A549 (cell line): ENCODE results near the gene TBC1D10A. TPM values are rescaled to one million over a fixed set of nuclear protein-coding genes. Genes with fewer than 3 reads are reported as not detected.

Source experiments
- ATAC-seq, 2 experiments: fragments of 200-7000 bp in 1 of 2; fragments of >200 bp in 1 of 2; cut with Nextera tagmentation in 1 of 2; cut with Tn5 transposase in 1 of 2; 3 replicates each; pipeline versions ENCODE4 v1.8.0 to v1.9.1; 2018 to 2020; ENCODE audit warnings: mild to moderate bottlenecking in 1 of 2, moderate library complexity in 1 of 2
- CTCF ChIA-PET: fragments of 300-600 bp; sonication (Branson Sonifier 250); formaldehyde crosslinking; extraction: SDS; loops from one replicate; lab custom pipeline; 2021; ENCODE audit warnings: antibody characterized with exemption, inconsistent platforms; lab: Yijun Ruan, JAX
- POLR2A ChIA-PET: fragments of 350-600 bp; formaldehyde crosslinking; extraction: SDS; loops from one replicate; lab custom pipeline; 2021; ENCODE audit warnings: antibody characterized with exemption, inconsistent platforms; lab: Yijun Ruan, JAX
- DNase-seq, 2 experiments: peaks; one replicate each; pipeline versions ENCODE4 v3.0.0 to v3.0.0-alpha.2; 2011 to 2016; ENCODE audit warnings: low read depth in 1 of 2, low spot score in 1 of 2
- FAIRE-seq: peaks from 2 replicates; lab custom pipeline; 2011; peaks lifted over from hg19 to GRCh38; lab: Jason Lieb, UNC
- H3K27ac ChIP-seq, 2 experiments: fragments of >200 bp; sonication (Bioruptor Twin); formaldehyde crosslinking; 3 replicates each; pipeline ENCODE4 v1.5.1; 2016 to 2017
- H3K4me1 ChIP-seq: fragments of >200 bp; sonication (Bioruptor Twin); formaldehyde crosslinking; 3 replicates; pipeline ENCODE4 v1.6.1; 2016
- H3K4me2 ChIP-seq: fragments of >200 bp; sonication (Bioruptor Twin); formaldehyde crosslinking; 3 replicates; pipeline ENCODE4 v1.6.1; 2016
- H3K4me3 ChIP-seq: fragments of >200 bp; sonication (Bioruptor Twin); formaldehyde crosslinking; 3 replicates; pipeline ENCODE4 v1.5.1; 2016
- H3K9me3 ChIP-seq: fragments of >200 bp; sonication (Bioruptor Twin); formaldehyde crosslinking; 3 replicates; pipeline ENCODE4 v1.6.1; 2016
- CBX2 ChIP-seq: fragments of 200-600 bp; sonication (generic); IDR thresholded peaks from 2 replicates; pipeline ENCODE4 v1.6.1; 2016; ENCODE audit warnings: low read depth, mild to moderate bottlenecking, borderline replicate concordance
- CEBPB ChIP-seq, 2 experiments: fragments of >200 bp in 1 of 2; sonication (Bioruptor Twin) in 1 of 2; formaldehyde crosslinking in 1 of 2; IDR thresholded peaks; 2 replicates each; pipeline ENCODE4 v1.6.1; 2012 to 2016
- CHD2 ChIP-seq: fragments of 150-350 bp; IDR thresholded peaks from 2 replicates; pipeline ENCODE4 v1.6.1; 2014; ENCODE audit warnings: low read length; ENCODE audit not compliant: partially characterized antibody
- EHMT2 ChIP-seq: fragments of 200-600 bp; sonication (generic); IDR thresholded peaks from 2 replicates; pipeline ENCODE4 v1.6.1; 2016; ENCODE audit warnings: antibody characterized with exemption, low read depth, mild to moderate bottlenecking, moderate library complexity
- FOSB ChIP-seq: fragments of 250-450 bp; sonication (Bioruptor Pico); IDR thresholded peaks from 2 replicates; pipeline ENCODE4 v1.5.0; 2020; ENCODE audit warnings: mild to moderate bottlenecking, moderate library complexity
- HEYL ChIP-seq: fragments of 250-450 bp; sonication (Bioruptor Pico); IDR thresholded peaks from 2 replicates; pipeline ENCODE4 v1.8.0; 2021; ENCODE audit warnings: mild to moderate bottlenecking, moderate library complexity
- HOXA7 ChIP-seq: fragments of 250-450 bp; sonication (Bioruptor Pico); IDR thresholded peaks from 2 replicates; pipeline ENCODE4 v1.5.0; 2020; ENCODE audit warnings: mild to moderate bottlenecking, moderate library complexity
- KDM1A ChIP-seq: fragments of 200-600 bp; sonication (generic); IDR thresholded peaks from 2 replicates; pipeline ENCODE4 v1.6.1; 2016; ENCODE audit warnings: low read depth, mild to moderate bottlenecking
- MYC ChIP-seq: IDR thresholded peaks from 2 replicates; pipeline ENCODE4 v1.6.1; 2012; ENCODE audit warnings: mild to moderate bottlenecking, inconsistent platforms, low read length, improper control_type of control experiment, borderline replicate concordance
- NFE2L2 ChIP-seq: fragments of 150-350 bp; conservative IDR thresholded peaks from 2 replicates; pipeline ENCODE4 v1.6.1; 2014; ENCODE audit warnings: low read length
- NR3C1 ChIP-seq: fragments of >200 bp; sonication (Bioruptor Twin); formaldehyde crosslinking; IDR thresholded peaks from 3 replicates; pipeline ENCODE4 v1.6.1; 2017
- PBX3 ChIP-seq: IDR thresholded peaks from 2 replicates; pipeline ENCODE4 v1.6.1; 2012
- POLR2AphosphoS2 ChIP-seq: conservative IDR thresholded peaks from 2 replicates; pipeline ENCODE4 v1.6.1; 2012; ENCODE audit warnings: low read length, improper control_type of control experiment, inconsistent platforms
- RARB ChIP-seq: fragments of 250-450 bp; sonication (Bioruptor Pico); IDR thresholded peaks from 2 replicates; pipeline ENCODE4 v1.8.0; 2021; ENCODE audit warnings: mild to moderate bottlenecking, moderate library complexity
- REST ChIP-seq: fragments of 200-600 bp; sonication (generic); IDR thresholded peaks from 2 replicates; pipeline ENCODE4 v1.6.1; 2016; ENCODE audit warnings: antibody characterized with exemption, mild to moderate bottlenecking, moderate library complexity
- RFX5 ChIP-seq: fragments of 450-650 bp; IDR thresholded peaks from 2 replicates; pipeline ENCODE4 v1.7.1; 2014; ENCODE audit warnings: antibody characterized with exemption, mild to moderate bottlenecking, moderate library complexity
- SMC3 ChIP-seq: fragments of >200 bp; sonication (Bioruptor Twin); formaldehyde crosslinking; IDR thresholded peaks from 3 replicates; pipeline ENCODE4 v1.6.1; 2018; ENCODE audit warnings: inconsistent platforms
- SREBF2 ChIP-seq: fragments of 450-650 bp; IDR thresholded peaks from 2 replicates; pipeline ENCODE4 v1.6.1; 2014; ENCODE audit warnings: mild to moderate bottlenecking, moderate library complexity
- TFCP2L1 ChIP-seq: fragments of 250-450 bp; sonication (Bioruptor Pico); IDR thresholded peaks from 2 replicates; pipeline ENCODE4 v1.5.0; 2021; ENCODE audit warnings: mild to moderate bottlenecking
- USF2 ChIP-seq: fragments of 450-650 bp; IDR thresholded peaks from 2 replicates; pipeline ENCODE4 v1.6.1; 2014; ENCODE audit warnings: antibody characterized with exemption
- ZC3H11A ChIP-seq: fragments of 450-650 bp; IDR thresholded peaks from 2 replicates; pipeline ENCODE4 v1.6.1; 2014; ENCODE audit warnings: antibody characterized with exemption, mild to moderate bottlenecking
- ZNF302 ChIP-seq: fragments of 250-450 bp; sonication (Bioruptor Pico); IDR thresholded peaks from 2 replicates; pipeline ENCODE4 v1.9.0; 2021; ENCODE audit warnings: inconsistent platforms, mild to moderate bottlenecking, moderate library complexity
- WGBS: methylation state at CpG from one replicate; pipeline ENCODE4 v1.1.6; 2017; ENCODE audit errors: missing lambda C conversion rate; 5-methylcytosine and 5-hydroxymethylcytosine counted together
- polyA plus RNA-seq, 4 experiments: library from polyadenylated mRNA; depleted of rRNA in 3 of 4; stranded (reverse); fragments of >200 nt; fragmentation: RNase III in 1 of 4; extraction: RNeasy Plus Mini Kit Qiagen cat#74134 plus additional on column Dnase treatment in 1 of 4; gene quantifications; 2 replicates in 3 of 4; 3 replicates in 1 of 4; pipeline ENCODE4 v1.2.3, GENCODE V29; 2011 to 2017

Gene TBC1D10A
- polyA plus RNA-seq, 2 of the 4 experiments (the other 2 are of a cell fraction), result 5.8 to 6.8 TPM

- ChIA-PET POLR2A (interaction anchor here (1.3 kb wide), 1 partner anchor 123 kb away, joined by 3 read pairs; no protein-coding TSS in a partner anchor), CTCF (interaction anchor here (0.9 to 4.8 kb wide), 7 partner anchors 9 to 163 kb away, joined by 3 to 34 read pairs (median 7); partner anchors contain the start of gene RNF215)
- Histone ChIP-seq H3K4me2 (no peak overlapping the region), H3K27ac (peak overlapping the region in 1 of 2 experiments; percentile 100; a peak in 3 of 6 replicates), H3K4me1 (peaks cover 34% of the 10 kb centered on the region), H3K9me3 (no peaks in the 10 kb centered on the region), H3K4me3 (no peak overlapping the region)
- TF ChIP-seq RFX5, result no peak
- no peak for TF ChIP-seq CBX2
- no peak for TF ChIP-seq FOSB
- TF ChIP-seq MYC, result no peak
- no peak for TF ChIP-seq ZNF302 (CRISPR knock-in tag)
- TF ChIP-seq KDM1A, result no peak
- no peak for TF ChIP-seq ZC3H11A
- TF ChIP-seq NR3C1, result no peak
- no peak for TF ChIP-seq RARB
- no peak for TF ChIP-seq REST
- TF ChIP-seq PBX3, result no peak
- TF ChIP-seq HEYL (CRISPR knock-in tag), result no peak
- TF ChIP-seq POLR2AphosphoS2, result no peak
- no peak for TF ChIP-seq TFCP2L1 (CRISPR knock-in tag)
- TF ChIP-seq CHD2, result no peak
- TF ChIP-seq SREBF2, result no peak
- no peak for TF ChIP-seq SMC3
- TF ChIP-seq HOXA7 (CRISPR knock-in tag), result no peak
- TF ChIP-seq USF2, result no peak
- TF ChIP-seq NFE2L2, result no peak
- 97% methylated on average over 6 of the region's 9 CpGs for WGBS
- ATAC-seq, result no peak
- no peak for FAIRE-seq
- DNase-seq, result no peak
Measured at GRCh38 chr22:30265131-30265720, 61.5 kb downstream of the TBC1D10A start.

- no peak for DNase-seq
- ChIA-PET CTCF (interaction anchor here (1.0 to 4.8 kb wide), 19 partner anchors 8 to 156 kb away, joined by 3 to 34 read pairs (median 5); partner anchors contain the start of genes CASTOR1, CCDC157, RNF215 and SF3A1), POLR2A (interaction anchor here (1.3 kb wide), 1 partner anchor 124 kb away, joined by 3 read pairs; no protein-coding TSS in a partner anchor)
- WGBS, result no CpG with 5 or more reads among the region's 17 CpGs
- H3K27ac ChIP-seq, result peak overlapping the region; percentile 99 to 100; a peak in 4 of 6 replicates
- no peak for FAIRE-seq
- TF ChIP-seq CBX2 (no peak), SREBF2 (no peak), CEBPB (IDR thresholded peaks at IDR 0.05) (no peak), ZC3H11A (no peak), EHMT2 (no peak), KDM1A (no peak)
- no peaks in the 10 kb centered on the region for H3K9me3 ChIP-seq
- H3K4me3 ChIP-seq, result no peak overlapping the region
- no peak for ATAC-seq
- H3K4me1 ChIP-seq, result peaks cover 47% of the 10 kb centered on the region
- no peak overlapping the region for H3K4me2 ChIP-seq
Measured at GRCh38 chr22:30263883-30264282, 62.9 kb downstream of the TBC1D10A start.
